LNCAP (cell line): Measurements from ENCODE around the gene COG8.

Source experiments
- TF ChIP-seq, protein P1 (sequence below): fragments of 450-650 bp; IDR thresholded peaks from 2 replicates; pipeline ENCODE4 v1.5.1; 2017; ENCODE audit warnings: mild to moderate bottlenecking

COG8 gene

DNA sequence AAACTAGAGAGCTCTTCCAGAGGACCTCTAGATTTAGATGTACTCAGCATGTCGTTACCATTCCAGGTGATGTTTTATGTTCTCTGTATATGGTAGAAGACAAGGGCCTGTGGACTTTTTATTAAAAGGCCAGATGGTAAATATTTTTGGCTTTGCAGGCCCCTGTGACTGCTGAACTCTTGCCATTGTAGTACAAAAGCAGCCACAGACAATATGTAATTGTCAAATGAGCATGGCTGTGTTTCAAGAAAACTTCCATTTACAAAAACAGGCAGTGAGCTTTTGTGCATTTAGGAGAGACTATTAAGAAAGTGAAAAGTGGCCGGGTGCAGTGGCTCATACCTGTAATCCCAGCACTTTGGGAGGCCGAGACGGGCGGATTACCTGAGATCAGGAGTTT, 4.8 kb upstream of the COG8 start:
- TF ChIP-seq, protein P1, sequence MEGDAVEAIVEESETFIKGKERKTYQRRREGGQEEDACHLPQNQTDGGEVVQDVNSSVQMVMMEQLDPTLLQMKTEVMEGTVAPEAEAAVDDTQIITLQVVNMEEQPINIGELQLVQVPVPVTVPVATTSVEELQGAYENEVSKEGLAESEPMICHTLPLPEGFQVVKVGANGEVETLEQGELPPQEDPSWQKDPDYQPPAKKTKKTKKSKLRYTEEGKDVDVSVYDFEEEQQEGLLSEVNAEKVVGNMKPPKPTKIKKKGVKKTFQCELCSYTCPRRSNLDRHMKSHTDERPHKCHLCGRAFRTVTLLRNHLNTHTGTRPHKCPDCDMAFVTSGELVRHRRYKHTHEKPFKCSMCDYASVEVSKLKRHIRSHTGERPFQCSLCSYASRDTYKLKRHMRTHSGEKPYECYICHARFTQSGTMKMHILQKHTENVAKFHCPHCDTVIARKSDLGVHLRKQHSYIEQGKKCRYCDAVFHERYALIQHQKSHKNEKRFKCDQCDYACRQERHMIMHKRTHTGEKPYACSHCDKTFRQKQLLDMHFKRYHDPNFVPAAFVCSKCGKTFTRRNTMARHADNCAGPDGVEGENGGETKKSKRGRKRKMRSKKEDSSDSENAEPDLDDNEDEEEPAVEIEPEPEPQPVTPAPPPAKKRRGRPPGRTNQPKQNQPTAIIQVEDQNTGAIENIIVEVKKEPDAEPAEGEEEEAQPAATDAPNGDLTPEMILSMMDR, result no peak

DNA sequence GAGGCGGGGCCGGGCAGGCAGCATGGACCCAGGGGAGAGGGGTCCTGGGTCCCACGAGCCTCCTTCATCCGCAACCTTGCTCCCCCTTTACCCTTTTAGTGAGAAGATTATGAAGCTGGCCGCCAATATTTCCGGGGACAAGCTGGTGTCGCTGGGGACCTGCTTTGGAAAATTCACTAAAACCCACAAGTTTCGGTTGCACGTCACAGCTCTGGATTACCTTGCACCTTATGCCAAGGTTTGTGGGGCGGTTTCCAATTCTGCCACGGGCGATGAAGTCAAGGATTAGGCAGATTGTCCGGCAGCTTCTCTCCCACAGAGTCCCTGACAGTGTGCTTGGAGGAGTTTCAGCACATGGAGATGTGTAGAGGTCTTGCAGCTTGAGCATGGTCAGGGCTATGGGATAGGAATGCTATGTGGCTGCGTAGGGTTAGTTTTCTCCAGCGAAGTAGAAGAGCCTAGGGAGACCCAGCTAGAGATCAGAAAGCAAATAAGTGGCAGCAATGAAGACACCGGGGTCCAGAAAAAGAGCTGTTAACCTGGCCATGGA, 806 bp upstream of the COG8 start:
- TF ChIP-seq, protein P1, result no peak

DNA sequence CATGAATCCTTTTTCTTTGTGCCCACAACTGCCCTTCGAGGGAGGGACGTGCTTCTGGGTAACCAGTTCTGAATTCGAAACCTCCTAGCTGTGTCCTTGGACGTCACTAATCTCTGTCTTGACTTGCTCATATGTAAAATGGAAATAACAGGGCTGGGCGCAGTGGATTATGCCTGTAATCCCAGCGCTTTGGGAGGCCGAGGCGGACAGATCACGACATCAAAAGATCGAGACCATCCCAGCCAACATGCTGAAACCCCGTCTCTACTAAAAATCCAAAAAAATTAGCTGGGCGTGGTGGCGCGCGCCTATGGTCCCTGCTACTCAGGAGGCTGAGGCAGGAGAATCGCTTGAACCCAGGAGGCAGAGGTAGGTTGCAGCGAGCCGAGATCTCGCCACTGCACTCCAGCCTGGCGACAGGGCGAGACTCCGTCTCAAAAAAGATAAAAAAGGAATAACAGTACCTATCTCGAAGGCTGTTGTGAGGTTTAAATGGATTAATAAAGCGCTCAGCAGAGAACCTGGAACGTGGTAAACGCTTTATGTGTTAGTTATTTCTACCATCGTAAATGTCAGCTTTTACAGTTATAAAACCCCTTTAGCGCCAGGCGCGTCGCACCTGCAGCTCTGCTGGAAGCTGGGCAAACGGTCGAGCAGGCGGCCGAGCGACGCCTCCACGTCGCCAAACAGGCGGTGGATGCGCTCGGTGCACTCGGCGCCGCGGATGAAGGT, 641 bp downstream of the COG8 start:
- TF ChIP-seq, protein P1, result no peak

DNA sequence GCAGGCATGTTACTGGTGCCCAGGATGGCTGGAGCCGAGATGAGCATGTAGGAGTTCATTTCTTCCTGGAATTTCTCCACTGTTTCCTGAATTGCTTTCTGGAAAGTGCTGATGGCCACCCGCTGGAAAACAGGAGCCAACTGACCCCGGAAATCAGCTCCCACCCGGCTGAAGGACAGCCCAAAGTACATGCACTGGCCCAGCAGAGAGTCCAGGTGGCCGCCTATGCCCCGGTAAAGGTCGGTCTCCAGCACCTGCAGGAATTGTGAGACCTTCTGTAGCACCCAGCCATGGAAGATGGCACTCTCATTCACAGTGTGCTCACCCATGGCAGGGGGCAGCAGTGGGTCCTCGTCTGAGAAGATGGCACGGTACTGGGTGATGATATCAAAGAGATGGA, 4.7 kb downstream of the COG8 start:
- TF ChIP-seq, protein P1, result no peak

DNA sequence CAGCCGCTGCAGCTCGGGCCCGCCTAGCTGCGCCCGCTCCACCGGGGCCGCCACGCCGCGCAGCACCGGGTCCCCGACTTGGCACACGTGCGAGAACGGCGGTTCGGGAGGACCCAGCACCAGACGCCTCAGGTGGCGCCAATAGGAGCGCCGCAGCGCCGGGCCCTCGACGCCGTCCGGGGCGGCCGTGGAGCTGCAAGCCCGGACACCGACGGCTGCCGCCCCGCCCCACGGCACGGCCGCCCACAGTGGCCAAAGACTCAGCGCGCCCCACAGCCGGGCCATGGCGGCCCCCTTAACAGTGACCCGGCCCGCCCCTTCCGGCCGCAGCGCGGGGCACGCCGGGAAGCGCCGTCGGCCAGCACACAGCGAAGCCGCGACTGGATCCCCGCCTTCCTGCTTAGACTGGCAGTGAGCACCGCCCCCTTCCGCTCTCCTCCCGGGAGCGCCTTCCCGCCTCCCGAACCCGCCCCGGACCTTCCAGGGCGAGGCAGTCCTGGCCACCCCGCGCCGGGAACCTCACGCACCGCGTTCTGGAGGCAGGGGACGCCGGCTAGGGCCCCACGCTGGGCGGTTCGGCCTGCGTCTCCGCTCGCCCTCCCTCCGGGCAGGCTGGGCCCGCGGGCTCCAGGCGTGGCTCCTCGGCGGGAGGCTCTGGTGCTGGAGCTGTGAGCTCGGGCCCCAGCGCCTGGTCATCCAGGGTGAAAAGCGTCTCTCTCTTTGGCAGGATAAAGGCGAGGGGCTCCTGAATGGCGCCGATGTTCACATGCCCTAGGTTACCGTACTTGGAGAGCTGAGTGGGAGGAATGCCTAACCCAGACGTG, 8.9 kb downstream of the COG8 start, which contains the start of gene PDF:
Gene PDF (minus strand): TSS at position 303 of the 824 bp plus-strand sequence. CDS start 18 bp downstream, at position 285.
- TF ChIP-seq, protein P1, result no peak

DNA sequence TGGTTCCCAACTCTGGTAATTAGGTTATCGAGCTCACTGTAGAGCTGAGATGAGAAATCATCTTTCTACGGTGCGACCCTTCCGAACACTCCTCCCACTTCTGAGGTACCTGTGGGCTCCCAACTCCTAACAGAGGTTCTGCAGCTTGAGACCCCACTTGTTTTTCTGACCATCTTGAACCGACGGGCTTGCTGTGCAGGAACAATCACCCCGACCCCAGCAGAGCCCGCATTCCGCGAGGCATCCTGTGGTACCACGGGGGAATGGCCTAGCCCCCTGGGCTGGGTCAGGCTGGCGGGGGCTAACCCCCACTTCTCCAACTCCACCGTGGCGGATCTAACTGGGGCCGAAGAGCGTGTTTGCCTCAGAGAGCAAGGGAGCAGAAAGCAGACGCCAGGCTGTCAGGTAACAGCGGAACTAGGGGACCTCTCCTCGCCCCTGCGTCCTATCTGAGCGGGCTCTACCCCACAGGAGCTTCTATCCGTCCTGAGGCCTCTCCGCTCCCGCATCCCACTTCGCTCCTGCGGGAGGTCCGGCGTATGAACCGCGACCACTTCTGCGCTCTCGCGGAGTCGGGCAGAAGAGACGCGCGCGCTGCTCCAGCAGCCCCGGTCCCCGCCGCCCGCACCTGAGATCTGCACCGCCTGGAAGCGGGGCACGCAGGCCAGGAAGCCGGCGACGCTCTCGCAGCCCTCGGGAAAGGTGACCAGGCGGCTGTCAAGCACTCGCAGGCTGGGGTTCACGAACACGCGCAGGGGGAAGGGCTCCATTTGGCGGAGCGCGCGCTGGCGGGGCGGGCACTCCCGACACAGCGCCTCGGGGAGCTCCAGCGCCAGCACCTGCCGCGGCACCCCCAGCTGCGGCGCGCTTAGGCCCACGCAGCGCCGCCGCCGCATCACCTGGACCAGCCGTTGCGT, 9.7 kb downstream of the COG8 start:
- TF ChIP-seq, protein P1, result no peak

DNA sequence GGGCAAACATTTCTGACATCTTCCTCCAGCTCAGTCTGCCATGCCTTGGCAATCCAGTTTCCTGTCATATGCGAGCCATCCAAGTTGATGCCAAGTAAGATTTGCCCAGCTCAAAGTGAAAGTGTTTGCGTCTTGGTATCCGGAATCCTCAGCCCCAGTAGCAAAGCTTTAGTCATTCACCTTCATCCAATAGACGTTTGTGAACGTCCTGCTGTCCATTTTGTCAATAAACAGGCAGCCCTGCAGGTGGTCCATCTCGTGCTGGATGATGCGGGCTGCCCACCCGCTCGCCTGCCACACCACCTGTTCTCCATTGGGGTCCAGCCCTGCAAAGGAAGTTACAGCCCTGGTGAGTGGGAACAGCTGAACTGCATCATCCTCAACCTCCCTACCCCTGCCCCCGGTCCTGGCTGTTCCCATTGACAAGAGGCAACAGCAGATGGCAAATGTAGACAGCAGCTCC, 10.5 kb downstream of the COG8 start:
- TF ChIP-seq, protein P1, result no peak
